Ramos (cell line): ENCODE results near the gene ALK.

Source experiments
- in situ Hi-C: fragments of 300-500 bp; cut with MboI; formaldehyde crosslinking; loops from one replicate; pipeline ENCODE4 v1.14.3; 2022; ENCODE audit warnings: low sequenced_read_pairs; ENCODE audit not compliant: unreplicated experiment

ALK gene

DNA sequence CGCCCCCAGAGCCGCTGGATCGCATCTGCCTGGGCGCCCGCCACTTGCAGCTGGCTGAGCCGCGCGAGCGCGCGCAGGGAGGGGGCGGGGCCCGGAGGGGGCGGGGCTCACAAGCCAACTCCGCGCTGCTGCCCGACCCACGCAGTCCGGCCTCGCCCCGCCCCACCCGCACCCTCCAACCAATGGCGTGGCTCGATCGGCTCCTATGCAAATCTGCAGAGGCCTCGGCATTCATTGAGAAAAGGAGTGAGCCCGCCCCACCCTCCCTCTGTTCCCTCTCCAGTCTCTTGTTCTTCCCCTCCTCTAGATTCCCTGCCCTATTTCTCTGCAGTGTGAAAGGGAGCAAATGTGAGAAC lies at the start of gene ALK:
TSS of gene ALK (minus strand) at position 27 of the 356 bp plus-strand sequence. CDS start 927 bp downstream, outside the sequence.
- in situ Hi-C loops: loop anchor here (10.0 kb wide), 1 partner anchor 133 kb away; no protein-coding TSS in a partner anchor

DNA sequence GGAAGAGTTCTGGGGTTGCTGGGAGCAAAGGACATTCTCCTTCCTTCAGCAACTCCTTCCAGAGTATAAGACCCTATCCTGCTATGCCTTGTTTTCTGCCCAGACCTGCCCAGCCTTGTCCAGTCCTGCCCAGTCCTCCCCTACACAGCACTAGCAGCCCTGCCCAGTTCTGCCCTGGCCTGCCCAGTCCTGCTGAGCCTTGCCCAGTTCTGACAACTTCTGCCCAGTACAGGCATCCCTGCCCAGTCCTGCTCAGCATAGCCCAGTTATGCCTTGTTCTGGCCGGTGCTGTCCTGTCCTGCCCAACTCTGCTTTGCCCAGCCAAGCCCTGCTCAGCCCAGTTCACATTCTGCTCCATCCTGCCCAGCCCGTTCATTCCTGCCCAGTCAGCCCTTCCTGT lies 44.9 kb upstream of the ALK start:
- in situ Hi-C loops: no loop called here

DNA sequence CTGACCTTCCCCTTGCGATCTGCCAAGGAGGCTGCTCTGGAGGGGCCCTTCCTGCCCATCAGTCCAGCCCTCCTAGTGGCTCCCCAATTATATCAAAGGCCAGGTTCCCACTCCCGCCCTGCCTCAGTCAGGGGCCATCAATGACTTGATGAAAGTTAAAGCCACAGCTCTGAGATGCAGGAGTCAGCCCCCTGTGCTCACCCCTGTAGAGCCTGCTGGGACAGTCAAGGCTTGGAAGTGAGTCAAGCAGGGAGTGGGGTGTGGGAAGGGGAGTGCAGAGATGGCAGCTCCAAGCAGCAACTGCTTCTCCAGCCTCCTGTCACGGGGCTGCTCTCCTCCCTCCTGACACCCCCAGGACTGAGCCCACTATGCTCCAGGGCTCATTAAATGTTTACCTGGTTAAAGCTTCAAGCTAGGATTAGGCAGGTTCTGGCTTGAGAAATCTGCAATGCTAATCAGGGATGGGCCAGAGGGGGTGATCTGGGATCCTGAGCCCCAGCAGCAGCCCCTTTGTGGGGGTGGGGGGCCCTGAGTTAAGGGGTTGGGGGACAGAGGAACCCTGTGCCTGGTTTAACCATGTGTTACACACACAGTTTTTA lies 42.7 kb upstream of the ALK start:
- in situ Hi-C loops: no loop called here

DNA sequence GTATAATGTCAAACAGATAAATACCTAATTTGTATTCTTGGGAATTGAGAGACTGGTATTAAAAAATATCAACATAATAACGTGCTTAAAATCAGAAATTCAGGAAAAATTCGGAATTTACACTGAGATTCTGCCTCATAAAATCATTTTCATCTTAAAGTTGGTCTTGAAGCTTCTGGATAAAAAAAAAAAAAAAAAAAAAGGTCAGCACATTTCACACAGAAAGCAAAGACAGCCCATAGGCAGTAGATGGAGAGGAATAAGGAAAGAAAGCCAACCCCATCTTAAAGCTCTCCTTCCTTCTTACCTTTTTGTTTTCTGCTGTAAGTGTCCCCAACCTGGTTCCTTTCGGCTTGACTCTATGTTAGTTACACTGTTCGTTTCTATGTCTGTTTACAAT lies 41.5 kb upstream of the ALK start:
- in situ Hi-C loops: no loop called here

DNA sequence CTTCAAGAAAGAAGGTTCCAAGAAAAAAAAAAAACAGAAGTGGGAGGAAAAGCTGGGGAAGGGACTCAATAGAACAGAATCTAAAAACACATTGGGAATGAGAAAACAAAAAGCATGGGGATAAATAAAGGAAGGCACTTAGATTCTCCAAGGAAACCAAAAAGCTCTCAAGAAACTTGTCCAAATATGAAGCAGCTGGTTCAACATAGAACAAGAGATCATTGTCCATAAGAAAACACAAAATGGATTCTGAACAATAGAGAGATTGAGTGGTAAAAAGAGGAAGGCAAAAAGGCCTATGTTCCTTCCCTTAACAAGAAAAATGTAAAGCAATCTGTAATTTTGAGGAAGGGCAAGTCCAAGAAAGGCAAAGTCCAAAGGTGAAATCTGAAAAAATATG lies 32.9 kb upstream of the ALK start:
- in situ Hi-C loops: no loop called here

DNA sequence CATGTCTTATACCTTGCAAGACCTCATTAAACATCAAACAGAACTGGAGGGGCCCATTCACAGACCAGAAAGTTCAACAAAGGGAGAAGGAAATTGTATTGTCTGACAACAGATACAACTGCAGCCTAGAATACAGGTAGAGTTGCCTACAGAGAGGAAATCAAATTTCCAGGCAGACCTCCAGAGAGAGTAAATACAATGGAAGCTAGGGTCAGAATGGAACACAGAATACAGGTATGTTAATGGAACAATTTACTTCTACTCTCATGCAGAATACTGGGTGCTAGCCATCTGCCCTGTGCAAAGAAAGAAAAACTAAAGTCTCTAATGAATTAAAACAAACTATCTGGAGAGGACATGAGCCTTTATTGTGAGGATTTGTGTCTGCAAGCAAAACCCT lies 31.6 kb upstream of the ALK start:
- in situ Hi-C loops: no loop called here

DNA sequence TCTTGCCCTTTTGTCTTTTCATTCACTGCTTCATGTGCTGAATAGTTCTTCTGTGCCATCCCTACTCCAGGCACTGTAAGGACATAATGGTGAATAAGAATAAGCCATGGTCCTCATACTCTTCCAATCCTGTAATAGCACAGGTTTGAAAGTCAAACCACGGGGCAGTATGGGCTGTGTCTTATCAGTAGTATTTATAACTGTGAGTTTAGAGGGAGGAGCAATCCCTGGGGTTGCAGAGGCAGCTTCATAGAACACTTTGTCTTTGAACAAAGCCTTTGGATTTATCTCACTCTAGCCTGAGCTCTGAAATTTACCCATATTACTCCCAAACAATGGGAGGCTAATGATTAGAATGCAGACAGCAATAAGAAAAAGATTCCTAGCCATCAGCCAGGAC lies 30.2 kb upstream of the ALK start:
- in situ Hi-C loops: no loop called here

DNA sequence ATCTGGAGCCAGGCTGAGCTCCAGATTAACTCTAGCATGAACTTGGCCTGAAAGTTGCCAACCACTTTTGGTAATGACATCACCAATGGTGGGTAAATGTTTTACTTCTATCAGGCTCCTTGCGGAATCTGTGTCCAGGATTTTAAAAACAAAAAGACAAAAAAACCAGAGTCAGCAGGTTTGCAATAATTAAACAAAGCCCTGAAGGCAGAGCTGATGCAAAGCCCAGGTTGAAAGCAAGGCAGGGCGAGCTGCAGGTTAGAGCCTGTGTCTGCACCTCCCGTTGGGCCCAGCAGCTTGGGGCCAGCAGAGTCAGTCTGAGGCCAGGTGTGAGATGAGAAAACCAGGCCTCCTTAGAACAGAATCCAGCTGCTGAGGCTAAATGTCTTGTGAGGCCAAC lies 29.1 kb upstream of the ALK start:
- in situ Hi-C loops: no loop called here

DNA sequence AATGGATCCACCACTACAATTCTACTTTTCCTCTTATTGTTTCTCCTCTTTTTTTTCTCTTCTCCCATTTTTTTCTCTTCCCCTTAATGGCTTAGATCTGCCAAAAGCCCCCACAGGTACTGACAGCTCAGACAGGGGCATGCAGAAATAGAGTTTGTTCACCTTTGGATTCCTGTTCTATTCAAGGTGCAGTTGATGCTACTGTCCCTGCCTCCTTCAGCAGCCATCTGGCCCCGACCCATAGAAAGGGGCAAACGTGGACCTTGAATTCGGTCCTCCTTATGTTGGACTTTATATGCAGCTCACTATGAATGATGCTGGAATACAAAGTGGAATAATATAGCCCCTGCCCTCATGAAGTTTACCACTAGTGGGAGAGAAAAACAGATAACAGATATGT lies 27.7 kb upstream of the ALK start:
- in situ Hi-C loops: no loop called here

DNA sequence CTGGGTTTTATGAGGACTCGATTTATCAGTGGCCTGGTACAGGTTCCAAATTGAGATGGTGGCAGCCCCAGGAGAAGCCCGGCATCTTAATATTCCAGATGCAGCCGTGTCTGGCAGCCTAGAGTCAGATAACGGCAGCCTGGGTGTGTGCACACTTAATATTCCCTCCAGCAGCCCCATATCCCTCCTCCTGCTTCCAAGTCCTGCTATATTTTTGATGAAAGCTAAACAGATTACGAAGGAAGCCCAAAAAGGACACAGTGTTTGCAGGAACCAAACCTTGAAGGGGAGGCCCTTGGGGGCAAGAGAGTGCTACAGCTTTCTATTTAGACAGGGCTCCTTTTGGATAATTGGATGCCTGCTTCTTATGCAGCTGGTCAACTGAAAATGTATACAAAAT lies 25.1 kb upstream of the ALK start:
- in situ Hi-C loops: no loop called here

DNA sequence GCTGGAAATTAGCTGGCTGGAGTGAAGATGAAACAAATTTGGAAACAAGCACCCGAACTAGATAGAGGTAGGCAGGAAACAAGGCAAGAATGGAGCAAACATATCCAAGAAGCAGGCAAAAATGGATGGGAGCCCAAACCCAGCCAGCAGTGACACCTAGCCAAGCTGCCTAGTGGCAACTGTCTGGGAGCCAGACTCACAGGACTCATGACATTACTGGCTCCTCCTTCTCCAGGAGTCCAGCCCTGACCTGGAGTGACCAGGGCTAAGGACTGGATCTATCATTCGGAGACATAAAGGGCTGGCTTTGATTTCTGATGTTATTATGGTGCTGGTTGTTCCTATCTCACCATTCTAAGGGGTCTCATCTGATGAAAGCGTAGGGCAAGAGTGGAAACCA lies 21.3 kb upstream of the ALK start:
- in situ Hi-C loops: no loop called here

DNA sequence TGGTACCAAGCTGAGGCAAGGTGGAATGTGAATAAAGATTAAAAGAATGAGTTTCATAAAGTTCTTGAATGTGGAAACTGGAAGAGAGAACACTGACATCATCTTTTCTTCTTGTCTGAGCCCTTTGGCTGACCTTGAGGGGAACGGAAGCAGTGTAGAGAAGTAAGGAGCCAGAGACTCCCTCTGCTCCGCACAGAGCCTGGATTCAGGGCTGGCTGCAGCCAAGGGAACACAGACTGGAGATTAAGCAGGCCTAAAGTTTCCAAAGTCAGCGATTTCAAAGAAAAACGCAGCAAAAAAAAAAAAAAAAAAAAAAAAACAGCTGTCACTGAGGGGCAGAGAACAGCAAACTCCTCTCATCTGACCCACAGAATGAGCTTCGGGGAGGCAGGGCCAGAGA lies 19.3 kb upstream of the ALK start:
- in situ Hi-C loops: no loop called here

DNA sequence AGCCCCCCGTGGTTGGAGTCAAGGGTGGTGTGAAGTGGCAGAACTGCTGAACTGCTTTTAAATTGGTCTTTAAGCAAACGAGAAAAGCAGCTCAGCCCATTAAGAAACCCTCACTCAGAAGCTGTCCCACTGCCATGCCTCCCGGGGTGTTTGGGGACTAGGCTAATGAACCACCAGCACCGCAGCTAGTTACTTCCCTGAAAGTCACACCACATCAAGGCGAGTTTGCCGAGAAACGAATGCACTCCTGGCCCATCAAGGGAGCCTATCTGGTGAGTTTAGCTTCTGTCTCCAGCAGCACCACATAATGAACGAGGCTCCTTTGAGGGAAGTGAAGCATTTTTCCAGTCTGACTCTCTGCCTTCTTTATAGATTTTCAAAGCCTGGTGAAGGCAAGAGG lies 14.6 kb upstream of the ALK start:
- in situ Hi-C loops: no loop called here

DNA sequence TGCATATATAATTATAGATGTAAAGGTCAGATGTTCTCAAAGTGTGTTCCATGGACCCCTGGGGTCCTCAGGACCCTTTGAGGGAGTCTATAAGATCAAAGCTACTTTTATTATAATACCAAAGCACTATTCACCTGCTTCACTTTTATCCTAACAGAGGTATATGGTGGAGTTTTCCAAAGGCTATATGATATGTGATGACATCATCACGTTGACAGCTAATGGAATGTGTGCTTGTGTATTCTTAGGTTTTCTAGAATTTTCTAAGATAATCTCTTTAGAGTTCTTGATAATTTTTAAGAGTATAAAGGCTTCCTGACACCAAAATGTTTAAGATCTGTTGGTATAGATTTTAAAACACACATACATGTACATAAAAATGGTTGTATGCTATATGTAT lies 10.4 kb upstream of the ALK start:
- in situ Hi-C loops: no loop called here

DNA sequence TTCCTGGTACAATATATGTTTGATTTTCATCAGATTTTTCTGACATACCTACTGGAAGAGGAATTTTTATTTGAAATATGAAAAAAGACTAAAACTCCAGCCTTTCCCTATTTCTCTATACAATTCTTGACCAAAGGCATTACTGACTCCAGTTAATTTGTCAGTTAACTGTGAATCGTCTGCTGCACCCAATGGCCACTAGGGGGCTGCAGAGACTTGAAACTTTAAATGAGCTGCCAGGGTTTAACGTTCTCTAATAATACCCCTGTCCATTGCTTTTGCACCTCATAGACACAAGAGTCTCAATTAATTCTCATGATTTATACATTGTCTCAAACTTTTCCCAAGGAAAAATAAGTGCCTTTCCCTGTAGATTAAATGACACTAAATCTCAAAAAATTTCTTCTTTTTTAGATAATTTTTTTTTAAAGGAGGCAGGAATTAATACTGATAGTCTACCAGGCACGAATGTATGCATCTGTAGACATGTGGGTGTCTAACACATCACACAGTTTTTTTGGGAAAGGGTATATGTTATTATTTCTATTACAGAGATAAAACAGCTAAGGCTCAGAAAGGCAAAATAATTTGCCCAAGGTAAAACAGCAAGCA lies 1.8 kb upstream of the ALK start:
- in situ Hi-C loops: loop anchor here (10.0 kb wide), 1 partner anchor 132 kb away; no protein-coding TSS in a partner anchor

DNA sequence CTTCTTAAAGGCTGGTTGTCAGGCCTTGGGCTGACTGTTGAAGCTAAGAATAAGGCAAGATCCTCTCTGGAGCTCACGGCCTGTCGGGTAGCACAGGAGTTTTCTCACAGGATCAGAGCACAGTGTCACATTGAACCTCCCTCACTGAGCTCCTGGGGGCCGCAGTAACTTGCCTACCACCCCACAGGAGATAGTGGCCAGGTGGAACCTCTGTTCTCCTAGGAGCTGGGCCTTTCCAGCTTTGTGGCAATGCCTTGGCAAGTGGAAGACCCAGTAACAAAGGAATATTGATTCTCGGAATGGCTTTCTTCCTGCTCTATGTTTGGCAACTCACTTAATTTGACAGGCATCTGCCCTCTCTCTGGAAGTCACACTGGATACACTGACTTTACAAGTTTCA lies 1.2 kb upstream of the ALK start:
- in situ Hi-C loops: loop anchor here (10.0 kb wide), 1 partner anchor 132 kb away; no protein-coding TSS in a partner anchor

DNA sequence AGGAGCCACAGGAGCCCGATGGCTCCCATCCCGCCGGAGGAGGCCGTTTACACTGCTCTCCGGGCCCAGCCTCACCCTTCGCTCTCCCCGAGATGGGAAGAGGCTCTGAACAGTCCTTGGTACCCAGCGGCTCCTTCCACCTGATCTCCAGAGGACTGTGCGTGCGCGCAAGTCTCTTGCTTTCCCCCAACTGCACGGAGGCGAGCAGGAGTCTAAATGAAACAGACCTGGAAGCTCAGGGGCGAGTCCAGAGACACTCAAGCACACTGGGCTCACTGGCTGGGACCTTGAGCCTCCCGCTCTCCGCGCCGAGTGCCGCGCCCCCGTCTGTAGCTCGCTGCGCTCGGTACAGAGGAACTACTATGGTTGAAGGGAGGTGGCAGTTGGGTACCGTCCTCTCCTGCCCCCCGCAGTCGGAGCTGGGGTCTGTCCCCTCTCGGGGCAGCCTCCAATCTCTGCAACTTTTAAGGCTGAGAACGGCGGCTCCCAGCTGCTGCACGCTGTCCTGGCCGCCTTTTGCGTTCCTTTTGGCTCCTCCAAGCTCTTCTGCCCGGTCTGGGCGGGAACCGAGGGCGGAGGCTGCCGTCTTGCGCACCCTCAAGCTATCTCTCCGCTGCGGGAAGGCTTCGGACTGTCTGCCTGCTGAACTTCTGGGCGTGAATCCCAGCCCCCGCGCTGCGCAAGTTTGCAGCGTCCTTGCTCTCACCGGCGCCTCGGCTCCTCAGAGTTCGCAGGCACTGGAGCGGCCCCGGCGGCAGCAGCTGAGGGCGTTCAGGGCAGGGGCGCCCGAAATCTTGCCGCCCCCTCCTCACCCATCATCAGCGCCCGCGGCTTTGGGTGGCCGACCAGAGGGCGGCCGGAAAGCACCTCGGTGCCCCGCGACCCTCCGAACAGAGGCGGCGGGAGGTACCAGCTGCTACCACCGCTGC lies 491 bp downstream of the ALK start:
- in situ Hi-C loops: loop anchor here (10.0 kb wide), 1 partner anchor 134 kb away; no protein-coding TSS in a partner anchor

DNA sequence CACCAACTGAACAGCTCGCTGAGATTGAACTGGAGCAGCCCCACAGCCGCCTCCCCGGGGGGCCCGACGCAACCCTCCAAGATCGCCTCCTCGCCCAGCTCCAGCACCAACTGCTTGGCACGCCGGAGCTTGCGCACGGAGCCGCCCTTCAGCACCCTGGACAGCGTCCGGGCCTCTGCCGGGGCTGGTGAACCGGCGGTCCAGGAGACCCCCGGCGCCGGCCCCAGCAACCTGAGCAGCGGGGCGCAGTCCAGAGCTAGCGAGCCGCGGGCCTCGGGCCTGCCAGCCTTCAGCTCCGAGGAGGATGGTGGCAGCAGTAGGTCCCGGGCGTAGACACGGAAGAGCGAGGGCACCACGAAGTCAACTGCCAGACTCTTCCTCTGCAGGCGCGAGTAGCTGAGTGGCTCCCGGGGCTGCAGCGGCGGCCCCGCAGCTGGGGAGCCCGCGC lies 1.2 kb downstream of the ALK start:
- in situ Hi-C loops: loop anchor here (10.0 kb wide), 1 partner anchor 135 kb away; no protein-coding TSS in a partner anchor

DNA sequence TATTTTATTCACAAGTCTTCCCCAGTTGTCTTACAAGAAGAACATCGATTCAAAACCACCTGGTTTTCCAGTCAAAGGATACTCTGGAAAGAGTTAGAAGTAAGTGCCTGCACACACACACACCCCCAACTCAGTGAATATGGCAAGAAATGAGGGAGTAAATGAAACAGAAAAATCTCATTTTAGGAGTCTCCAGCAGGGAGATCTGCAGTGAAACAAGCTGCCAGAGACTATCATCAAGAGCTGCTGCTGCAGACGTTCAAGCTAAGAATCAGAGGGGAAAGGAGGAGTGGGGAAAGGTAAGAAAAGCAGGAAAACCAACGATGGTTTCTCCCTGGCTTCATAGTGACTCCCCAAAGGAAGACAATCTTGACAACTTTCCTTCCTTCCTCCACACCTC lies 2.4 kb downstream of the ALK start:
- in situ Hi-C loops: no loop called here

DNA sequence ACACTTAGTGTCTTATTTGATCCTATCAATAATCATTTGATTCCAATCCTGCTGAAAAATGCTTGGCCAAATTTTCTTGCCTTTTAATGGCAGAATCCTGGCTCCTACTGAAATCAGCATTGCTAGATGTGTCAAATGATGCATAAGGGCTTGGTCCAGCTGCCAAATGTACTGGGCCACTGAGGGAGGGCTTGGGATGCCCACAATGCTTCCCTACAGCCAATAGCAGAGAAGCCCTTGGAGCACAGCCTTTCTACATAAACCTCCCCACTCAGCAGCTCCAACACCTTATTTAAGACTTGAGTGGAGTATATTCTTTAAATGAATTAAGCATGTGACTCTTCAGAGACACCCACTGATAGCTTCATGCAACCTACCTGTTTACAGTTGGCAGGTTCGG lies 3.6 kb downstream of the ALK start:
- in situ Hi-C loops: no loop called here

DNA sequence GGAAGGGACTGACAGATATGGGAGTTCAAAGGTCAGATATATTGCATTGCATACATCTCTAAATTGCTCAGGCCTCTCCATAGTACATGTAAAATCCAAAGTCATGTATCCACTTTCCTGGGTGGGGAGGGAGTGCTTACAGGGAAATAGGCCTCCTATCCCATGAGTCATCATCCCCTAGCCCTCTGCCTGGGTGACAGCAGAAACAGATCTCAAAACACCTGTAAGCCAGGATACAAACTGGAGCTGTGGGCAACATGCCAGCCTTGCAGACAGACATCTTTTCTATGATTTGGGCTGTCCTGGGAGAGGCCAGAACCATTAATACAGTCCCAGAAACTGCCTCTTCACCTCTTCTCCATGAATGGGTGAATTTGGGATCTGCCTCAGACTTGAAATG lies 4.8 kb downstream of the ALK start:
- in situ Hi-C loops: no loop called here
